Neural cell (in vitro differentiated cells): Measurements from ENCODE around the gene TPGS1. TPM values are rescaled to one million over a fixed set of nuclear protein-coding genes. Genes with fewer than 3 reads are reported as not detected.
A peak's percentile ranks its signal among the peaks of the same experiment; 100 is the strongest.

Experiments
- H2AFZ ChIP-seq: fragments of 200-600, 300-800 bp; sonication (generic), shearing (Covaris generic); 2 replicates; pipeline ENCODE4 v1.6.0; 2014; ENCODE audit warnings: low read depth, mild to moderate bottlenecking, antibody characterized with exemption, low read length, moderate library complexity
- H3F3A ChIP-seq: fragments of 200-600 bp; shearing (Covaris generic); 2 replicates; pipeline ENCODE4 v1.6.1; 2016; ENCODE audit warnings: mild to moderate bottlenecking, moderate library complexity, mixed read lengths, antibody characterized with exemption, low read length; ENCODE audit not compliant: insufficient read depth, poor library complexity, severe bottlenecking
- H3K27ac ChIP-seq: fragments of 200-600, 300-800 bp; sonication (generic), shearing (Covaris generic); 2 replicates; pipeline ENCODE4 v1.5.1; 2014; ENCODE audit warnings: mild to moderate bottlenecking, low read length, moderate library complexity
- H3K27me3 ChIP-seq: fragments of 300-800, 200-600 bp; sonication (generic), shearing (Covaris generic); 2 replicates; pipeline ENCODE4 v1.6.0; 2014; ENCODE audit warnings: mild to moderate bottlenecking, low read depth, low read length, moderate library complexity; ENCODE audit not compliant: insufficient read depth
- H3K36me3 ChIP-seq: fragments of 300-800, 200-600 bp; sonication (generic), shearing (Covaris generic); 2 replicates; pipeline ENCODE4 v1.5.1; 2014; ENCODE audit warnings: mild to moderate bottlenecking, antibody characterized with exemption, low read length, moderate library complexity; ENCODE audit not compliant: insufficient read depth
- H3K4me2 ChIP-seq: fragments of 300-800, 200-600 bp; sonication (generic), shearing (Covaris generic); 2 replicates; pipeline ENCODE4 v1.6.0; 2014; ENCODE audit warnings: mild to moderate bottlenecking, low read length
- H3K4me3 ChIP-seq: fragments of 300-800, 200-600 bp; sonication (generic), shearing (Covaris generic); 2 replicates; pipeline ENCODE4 v1.5.1; 2014; ENCODE audit warnings: mild to moderate bottlenecking, low read length, moderate library complexity
- H3K79me2 ChIP-seq: fragments of 200-600 bp; shearing (Covaris generic); replicated peaks from 2 replicates; pipeline ENCODE4 v1.6.0; 2014; ENCODE audit warnings: mild to moderate bottlenecking, low read length, moderate library complexity; ENCODE audit not compliant: insufficient read depth
- H3K9ac ChIP-seq: fragments of 300-800, 200-600 bp; sonication (generic), shearing (Covaris generic); 2 replicates; pipeline ENCODE4 v1.6.1; 2016; ENCODE audit warnings: mild to moderate bottlenecking, low read length, mixed read lengths
- H3K9me2 ChIP-seq: fragments of 200-600 bp; shearing (Covaris generic); 2 replicates; pipeline ENCODE4 v1.6.1; 2016; ENCODE audit warnings: mild to moderate bottlenecking, low read length, mixed read lengths; ENCODE audit not compliant: insufficient read depth
- H3K9me3 ChIP-seq: fragments of 200-600, 300-800 bp; sonication (generic), shearing (Covaris generic); 2 replicates; pipeline ENCODE4 v1.6.1; 2016; ENCODE audit warnings: mild to moderate bottlenecking, mixed run types, low read length, moderate library complexity, mixed read lengths
- H4K20me1 ChIP-seq: fragments of 200-600 bp; shearing (Covaris generic); 2 replicates; pipeline ENCODE4 v1.6.1; 2016; ENCODE audit warnings: mild to moderate bottlenecking, mixed run types; ENCODE audit not compliant: insufficient read depth
- EP300 ChIP-seq: fragments of 450-650 bp; conservative IDR thresholded peaks from 2 replicates; pipeline ENCODE4 v1.6.1; 2014; ENCODE audit warnings: antibody characterized with exemption, mild to moderate bottlenecking, moderate library complexity; ENCODE audit not compliant: poor library complexity, severe bottlenecking
- EZH2 ChIP-seq: fragments of 200-600, 300-800 bp; shearing (Covaris generic), sonication (generic); IDR thresholded peaks from 2 replicates; pipeline ENCODE4 v1.6.1; 2014; ENCODE audit warnings: antibody characterized with exemption, low read length, borderline replicate concordance, mild to moderate bottlenecking; ENCODE audit not compliant: insufficient read depth, poor library complexity, severe bottlenecking
- MXI1 ChIP-seq: fragments of 450-650 bp; conservative IDR thresholded peaks from 2 replicates; pipeline ENCODE4 v1.6.1; 2014; ENCODE audit warnings: antibody characterized with exemption, mild to moderate bottlenecking; ENCODE audit not compliant: poor library complexity, severe bottlenecking
- POLR2AphosphoS5 ChIP-seq: IDR thresholded peaks from 2 replicates; pipeline ENCODE4 v1.6.1; 2012
- RAD21 ChIP-seq: fragments of 450-650 bp; conservative IDR thresholded peaks from 2 replicates; pipeline ENCODE4 v1.6.1; 2014; ENCODE audit warnings: antibody characterized with exemption, mild to moderate bottlenecking, moderate library complexity
- SMC3 ChIP-seq: fragments of 450-650 bp; conservative IDR thresholded peaks from 2 replicates; pipeline ENCODE4 v1.6.1; 2014; ENCODE audit warnings: antibody characterized with exemption, mild to moderate bottlenecking, moderate library complexity; ENCODE audit not compliant: poor library complexity
- TAF1 ChIP-seq: IDR thresholded peaks from 2 replicates; pipeline ENCODE4 v1.6.1; 2012; ENCODE audit warnings: low read depth
- polyA plus RNA-seq: library from polyadenylated mRNA; depleted of rRNA; stranded (reverse); fragments of >200 nt; gene quantifications from 2 replicates; pipeline ENCODE4 v1.2.3, GENCODE V29; 2014
- TF ChIP-seq, protein P1 (sequence below): fragments of 450-650 bp; IDR thresholded peaks from 2 replicates; pipeline ENCODE4 v1.5.1; 2014; ENCODE audit warnings: antibody characterized with exemption, mild to moderate bottlenecking, moderate library complexity; ENCODE audit not compliant: poor library complexity, severe bottlenecking
- TF ChIP-seq, protein P2 (sequence below): IDR thresholded peaks from 2 replicates; pipeline ENCODE4 v1.6.1; 2012; ENCODE audit warnings: borderline replicate concordance

TPGS1 gene
- polyA plus RNA-seq, 1 donor from 2014 or later, result 79.6 TPM

DNA sequence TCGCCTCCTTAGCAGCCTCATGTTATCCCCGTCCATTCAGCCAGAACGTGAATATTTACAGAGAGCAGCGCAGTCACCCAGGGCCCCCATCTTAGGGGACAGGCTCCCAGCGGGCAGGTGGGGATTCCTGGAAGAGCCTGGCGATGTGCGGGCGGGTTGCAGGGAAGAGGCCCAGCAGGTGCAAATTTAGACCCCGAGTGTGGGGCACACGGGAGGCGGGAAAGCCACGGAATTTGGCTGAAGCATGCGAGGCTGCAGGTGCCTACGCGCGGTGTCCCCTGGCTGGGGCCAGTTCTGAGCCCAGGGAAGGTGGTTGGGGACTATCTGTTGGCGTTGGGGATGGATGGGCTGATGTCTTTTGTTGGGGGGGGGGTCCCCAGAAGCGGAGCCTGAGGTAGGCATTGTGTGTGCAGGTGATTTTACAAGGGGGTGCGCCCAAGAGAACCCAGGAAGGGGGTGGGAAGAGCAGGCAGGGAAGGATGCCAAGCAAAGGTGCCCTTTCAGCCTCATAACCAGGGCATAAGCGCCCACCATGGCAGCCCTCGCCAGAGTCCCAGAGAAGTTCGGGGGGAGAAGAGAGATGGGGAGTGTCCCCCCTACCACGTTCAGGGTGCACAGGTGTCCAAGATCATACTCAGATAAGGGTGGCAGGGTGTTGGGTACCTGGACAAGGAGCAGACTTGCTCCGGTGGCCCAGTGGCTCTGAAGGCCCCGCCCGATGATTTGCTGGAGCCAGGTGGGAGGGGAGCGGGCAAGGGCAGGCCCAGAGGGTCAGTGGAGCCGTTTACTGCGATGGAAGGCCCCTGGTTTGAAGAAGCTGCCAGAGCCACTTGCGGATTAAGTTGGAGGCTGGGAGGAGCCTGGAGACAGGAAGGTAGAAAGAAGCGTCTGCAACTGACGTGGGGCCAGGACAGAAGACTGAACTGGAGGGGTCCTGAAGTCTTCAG is 1.2 kb downstream of the TPGS1 start:
- Histone ChIP-seq H3K4me3 (peak overlapping the region; percentile 100), H3F3A (no peaks in the 10 kb centered on the region), H3K9ac (peak overlapping the region; percentile 99), H3K9me2 (no peaks in the 10 kb centered on the region), H2AFZ (peak overlapping the region; percentile 94), H4K20me1 (no peaks in the 10 kb centered on the region), H3K36me3 (no peaks in the 10 kb centered on the region), H3K27me3 (no peaks in the 10 kb centered on the region), H3K4me2 (peak overlapping the region; percentile 82), H3K9me3 (no peaks in the 10 kb centered on the region), H3K27ac (peak overlapping the region; percentile 98), H3K79me2 (peaks cover 12% of the 10 kb centered on the region)
- no peak for TF ChIP-seq SMC3
- TF ChIP-seq MXI1, result no peak
- no peak for TF ChIP-seq TAF1
- TF ChIP-seq RAD21, result no peak
- TF ChIP-seq, protein P1, sequence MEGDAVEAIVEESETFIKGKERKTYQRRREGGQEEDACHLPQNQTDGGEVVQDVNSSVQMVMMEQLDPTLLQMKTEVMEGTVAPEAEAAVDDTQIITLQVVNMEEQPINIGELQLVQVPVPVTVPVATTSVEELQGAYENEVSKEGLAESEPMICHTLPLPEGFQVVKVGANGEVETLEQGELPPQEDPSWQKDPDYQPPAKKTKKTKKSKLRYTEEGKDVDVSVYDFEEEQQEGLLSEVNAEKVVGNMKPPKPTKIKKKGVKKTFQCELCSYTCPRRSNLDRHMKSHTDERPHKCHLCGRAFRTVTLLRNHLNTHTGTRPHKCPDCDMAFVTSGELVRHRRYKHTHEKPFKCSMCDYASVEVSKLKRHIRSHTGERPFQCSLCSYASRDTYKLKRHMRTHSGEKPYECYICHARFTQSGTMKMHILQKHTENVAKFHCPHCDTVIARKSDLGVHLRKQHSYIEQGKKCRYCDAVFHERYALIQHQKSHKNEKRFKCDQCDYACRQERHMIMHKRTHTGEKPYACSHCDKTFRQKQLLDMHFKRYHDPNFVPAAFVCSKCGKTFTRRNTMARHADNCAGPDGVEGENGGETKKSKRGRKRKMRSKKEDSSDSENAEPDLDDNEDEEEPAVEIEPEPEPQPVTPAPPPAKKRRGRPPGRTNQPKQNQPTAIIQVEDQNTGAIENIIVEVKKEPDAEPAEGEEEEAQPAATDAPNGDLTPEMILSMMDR, result no peak
- no peak for TF ChIP-seq EP300
- no peak for TF ChIP-seq POLR2AphosphoS5

DNA sequence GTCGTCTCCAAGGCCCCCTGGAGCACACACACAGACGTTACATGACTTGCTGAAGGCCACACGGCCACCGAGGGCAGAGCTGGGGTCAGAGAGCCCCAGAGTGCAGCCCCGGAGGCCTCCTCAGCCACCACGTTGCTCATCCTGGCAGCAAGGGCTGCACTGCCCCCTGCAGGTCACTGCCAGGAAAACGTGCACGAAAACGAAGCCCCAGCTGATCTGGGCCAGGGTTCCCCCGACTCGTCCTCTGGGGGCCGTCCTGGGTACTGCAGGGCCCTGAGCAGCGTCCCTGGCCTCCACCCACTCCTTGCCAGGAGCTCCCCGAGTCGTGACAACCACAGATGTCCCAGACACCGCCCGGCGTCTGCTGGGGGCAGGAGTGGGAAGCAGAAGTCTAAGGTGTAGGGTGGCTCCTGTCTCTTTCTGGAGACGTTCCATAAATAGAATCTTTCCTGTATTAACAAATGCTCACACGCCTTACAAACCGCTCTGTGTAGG is 3.4 kb downstream of the TPGS1 start:
- Histone ChIP-seq H3F3A (no peaks in the 10 kb centered on the region), H3K36me3 (no peaks in the 10 kb centered on the region), H3K79me2 (peaks cover 12% of the 10 kb centered on the region), H3K27ac (peak overlapping the region; percentile 94), H3K9me3 (no peaks in the 10 kb centered on the region), H3K9ac (peak overlapping the region; percentile 82), H3K4me2 (no peak overlapping the region), H2AFZ (peak overlapping the region; percentile 24), H4K20me1 (no peaks in the 10 kb centered on the region), H3K9me2 (no peaks in the 10 kb centered on the region), H3K4me3 (peak overlapping the region; percentile 44), H3K27me3 (no peaks in the 10 kb centered on the region)
- TF ChIP-seq, protein P1, result peak; percentile 93
- TF ChIP-seq EZH2 (no peak), SMC3 (peak; percentile 68), RAD21 (peak; percentile 72), TAF1 (no peak), POLR2AphosphoS5 (no peak), MXI1 (peak; percentile 41), EP300 (no peak)
- TF ChIP-seq, protein P2, sequence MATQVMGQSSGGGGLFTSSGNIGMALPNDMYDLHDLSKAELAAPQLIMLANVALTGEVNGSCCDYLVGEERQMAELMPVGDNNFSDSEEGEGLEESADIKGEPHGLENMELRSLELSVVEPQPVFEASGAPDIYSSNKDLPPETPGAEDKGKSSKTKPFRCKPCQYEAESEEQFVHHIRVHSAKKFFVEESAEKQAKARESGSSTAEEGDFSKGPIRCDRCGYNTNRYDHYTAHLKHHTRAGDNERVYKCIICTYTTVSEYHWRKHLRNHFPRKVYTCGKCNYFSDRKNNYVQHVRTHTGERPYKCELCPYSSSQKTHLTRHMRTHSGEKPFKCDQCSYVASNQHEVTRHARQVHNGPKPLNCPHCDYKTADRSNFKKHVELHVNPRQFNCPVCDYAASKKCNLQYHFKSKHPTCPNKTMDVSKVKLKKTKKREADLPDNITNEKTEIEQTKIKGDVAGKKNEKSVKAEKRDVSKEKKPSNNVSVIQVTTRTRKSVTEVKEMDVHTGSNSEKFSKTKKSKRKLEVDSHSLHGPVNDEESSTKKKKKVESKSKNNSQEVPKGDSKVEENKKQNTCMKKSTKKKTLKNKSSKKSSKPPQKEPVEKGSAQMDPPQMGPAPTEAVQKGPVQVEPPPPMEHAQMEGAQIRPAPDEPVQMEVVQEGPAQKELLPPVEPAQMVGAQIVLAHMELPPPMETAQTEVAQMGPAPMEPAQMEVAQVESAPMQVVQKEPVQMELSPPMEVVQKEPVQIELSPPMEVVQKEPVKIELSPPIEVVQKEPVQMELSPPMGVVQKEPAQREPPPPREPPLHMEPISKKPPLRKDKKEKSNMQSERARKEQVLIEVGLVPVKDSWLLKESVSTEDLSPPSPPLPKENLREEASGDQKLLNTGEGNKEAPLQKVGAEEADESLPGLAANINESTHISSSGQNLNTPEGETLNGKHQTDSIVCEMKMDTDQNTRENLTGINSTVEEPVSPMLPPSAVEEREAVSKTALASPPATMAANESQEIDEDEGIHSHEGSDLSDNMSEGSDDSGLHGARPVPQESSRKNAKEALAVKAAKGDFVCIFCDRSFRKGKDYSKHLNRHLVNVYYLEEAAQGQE, result no peak
